HUES48 (cell line): ENCODE results near the gene MIF.
"Not testable (repeated sequence)": the region's sequence is repeated elsewhere in the genome, so short reads cannot be mapped to it uniquely, and the experiment has no call there.

Experiments used
- H3K27ac ChIP-seq: one replicate; pipeline ENCODE4 v1.7.0; 2013; ENCODE audit warnings: low read depth, low read length, inconsistent platforms
- H3K27me3 ChIP-seq: 2 replicates; pipeline ENCODE4 v1.6.1; 2013; ENCODE audit warnings: mild to moderate bottlenecking, low read length; ENCODE audit not compliant: control insufficient read depth, insufficient read depth
- H3K36me3 ChIP-seq: 2 replicates; pipeline ENCODE4 v1.6.1; 2013; ENCODE audit warnings: low read length; ENCODE audit not compliant: control insufficient read depth, insufficient read depth
- H3K4me1 ChIP-seq: 2 replicates; pipeline ENCODE4 v1.6.1; 2013; ENCODE audit warnings: mild to moderate bottlenecking, low read length; ENCODE audit not compliant: control insufficient read depth, insufficient read depth
- H3K4me3 ChIP-seq: 2 replicates; pipeline ENCODE4 v1.5.1; 2013; ENCODE audit warnings: mild to moderate bottlenecking, low read depth, low read length
- H3K9ac ChIP-seq: 2 replicates; pipeline ENCODE4 v1.6.1; 2013; ENCODE audit warnings: mild to moderate bottlenecking, low read depth, low read length, moderate library complexity
- H3K9me3 ChIP-seq: 2 replicates; pipeline ENCODE4 v1.6.1; 2013; ENCODE audit warnings: low read length; ENCODE audit not compliant: control insufficient read depth, insufficient read depth

MIF gene

GRCh38 chr22:23895599-23896144 is 1.5 kb downstream of the MIF start:
- H3K9me3 ChIP-seq = peaks cover 6% of the 10 kb centered on the region; the same call in 1 of the 2 replicates
- H3K27me3 ChIP-seq = no peaks in the 10 kb centered on the region
- peaks cover 20% of the 10 kb centered on the region for H3K4me1 ChIP-seq
- peak overlapping the region; percentile 73 for H3K4me3 ChIP-seq
- peaks cover 21% of the 10 kb centered on the region for H3K36me3 ChIP-seq
- H3K9ac ChIP-seq = peak overlapping the region; percentile 91; the same call in 1 of the 2 replicates
- H3K27ac ChIP-seq = peak overlapping the region; percentile 99

- peaks cover 21% of the 10 kb centered on the region for H3K36me3 ChIP-seq
- no peaks in the 10 kb centered on the region for H3K27me3 ChIP-seq
- H3K4me3 ChIP-seq = no peak overlapping the region
- H3K4me1 ChIP-seq = peaks cover 20% of the 10 kb centered on the region
- H3K9me3 ChIP-seq = peaks cover 6% of the 10 kb centered on the region; the same call in 1 of the 2 replicates
- no peak overlapping the region for H3K27ac ChIP-seq
- H3K9ac ChIP-seq = no peak overlapping the region
These were observed 2.0 kb downstream of the MIF start for GRCh38 chr22:23896166-23896522.

- Histone ChIP-seq H3K9me3 (peaks cover 3% of the 10 kb centered on the region; the same call in 1 of the 2 replicates), H3K9ac (no peak overlapping the region), H3K36me3 (peaks cover 21% of the 10 kb centered on the region), H3K27ac (no peak overlapping the region), H3K4me3 (no peak overlapping the region), H3K4me1 (peaks cover 20% of the 10 kb centered on the region), H3K27me3 (no peaks in the 10 kb centered on the region)
These were observed 2.5 kb downstream of the MIF start for GRCh38 chr22:23896523-23897186.

GRCh38 chr22:23897320-23897719 is 3.1 kb downstream of the MIF start:
- no peak overlapping the region for H3K27ac ChIP-seq
- H3K4me1 ChIP-seq = peaks cover 20% of the 10 kb centered on the region
- no peaks in the 10 kb centered on the region for H3K27me3 ChIP-seq
- peaks cover 21% of the 10 kb centered on the region for H3K36me3 ChIP-seq
- H3K4me3 ChIP-seq = no peak overlapping the region
- no peak overlapping the region for H3K9ac ChIP-seq
- H3K9me3 ChIP-seq = 0 out of 2 replicates have a peak, but pooled peaks cover 3% of the 10 kb centered on the region

GRCh38 chr22:23898006-23898974 is 4.1 kb downstream of the MIF start:
- H3K27ac ChIP-seq = peak overlapping the region; percentile 39
- no peak overlapping the region for H3K9ac ChIP-seq

GRCh38 chr22:23899042-23899745 is 5.0 kb downstream of the MIF start:
- Histone ChIP-seq H3K4me1 (peaks cover 13% of the 10 kb centered on the region), H3K4me3 (no peak overlapping the region), H3K9ac (no peak overlapping the region), H3K27me3 (no peaks in the 10 kb centered on the region), H3K9me3 (0 out of 2 replicates have a peak, but pooled peaks cover 3% of the 10 kb centered on the region), H3K36me3 (peaks cover 21% of the 10 kb centered on the region), H3K27ac (no peak overlapping the region)

More at GRCh38 chr22:23898006-23898974, 4.1 kb downstream of the MIF start:
- no peak overlapping the region for H3K4me3 ChIP-seq
- H3K4me1 ChIP-seq = peaks cover 18% of the 10 kb centered on the region
- 0 out of 2 replicates have a peak, but pooled peaks cover 3% of the 10 kb centered on the region for H3K9me3 ChIP-seq
- H3K27me3 ChIP-seq = no peaks in the 10 kb centered on the region
- peaks cover 21% of the 10 kb centered on the region for H3K36me3 ChIP-seq

- H3K9me3 ChIP-seq, H3K9ac ChIP-seq, H3K27ac ChIP-seq, H3K27me3 ChIP-seq, H3K4me3 ChIP-seq: not testable (repeated sequence)
- Histone ChIP-seq H3K4me1 (peaks cover 13% of the 10 kb centered on the region), H3K36me3 (peaks cover 21% of the 10 kb centered on the region)
These were observed 6.0 kb downstream of the MIF start for GRCh38 chr22:23900227-23900626.

- Histone ChIP-seq H3K4me3 (no peak overlapping the region), H3K27ac (no peak overlapping the region), H3K27me3 (peaks cover 11% of the 10 kb centered on the region; the same call in 1 of the 2 replicates), H3K9ac (no peak overlapping the region), H3K4me1 (peaks cover 8% of the 10 kb centered on the region), H3K36me3 (peaks cover 9% of the 10 kb centered on the region), H3K9me3 (0 out of 2 replicates have a peak, but pooled peaks cover 3% of the 10 kb centered on the region)
These were observed 7.4 kb downstream of the MIF start for GRCh38 chr22:23901600-23901999.

GRCh38 chr22:23903328-23903971 is 9.3 kb downstream of the MIF start:
- Histone ChIP-seq H3K4me1 (peaks cover 13% of the 10 kb centered on the region), H3K4me3 (no peak overlapping the region), H3K9ac (no peak overlapping the region), H3K36me3 (no peaks in the 10 kb centered on the region), H3K9me3 (0 out of 2 replicates have a peak, but pooled peaks cover 3% of the 10 kb centered on the region), H3K27ac (no peak overlapping the region), H3K27me3 (peaks cover 11% of the 10 kb centered on the region; the same call in 1 of the 2 replicates)
